Frontal cortex (tissue), 4 donors: ENCODE results near the gene IFITM10. TPM values are rescaled to one million over a fixed set of nuclear protein-coding genes. Genes with fewer than 3 reads are reported as not detected.

Experiments used
- DNase-seq, 2 donors: peaks; one replicate each; pipeline ENCODE4 v3.0.0; 2012; ENCODE audit warnings: low spot score in 2 of 2
- FAIRE-seq: peaks from 2 replicates; lab custom pipeline; 2012; peaks lifted over from hg19 to GRCh38; lab: Jason Lieb, UNC
- total RNA-seq: library from RNA; depleted of rRNA; stranded (reverse); fragments of >200 nt; gene quantifications from one replicate; pipeline ENCODE4 v1.2.3, GENCODE V29; 2014
- donor health status: control.
- donor health status: control.
- donor health status: control.

Gene IFITM10
- total RNA-seq, 1 donor from 2014 or later: 0.41 TPM

DNA sequence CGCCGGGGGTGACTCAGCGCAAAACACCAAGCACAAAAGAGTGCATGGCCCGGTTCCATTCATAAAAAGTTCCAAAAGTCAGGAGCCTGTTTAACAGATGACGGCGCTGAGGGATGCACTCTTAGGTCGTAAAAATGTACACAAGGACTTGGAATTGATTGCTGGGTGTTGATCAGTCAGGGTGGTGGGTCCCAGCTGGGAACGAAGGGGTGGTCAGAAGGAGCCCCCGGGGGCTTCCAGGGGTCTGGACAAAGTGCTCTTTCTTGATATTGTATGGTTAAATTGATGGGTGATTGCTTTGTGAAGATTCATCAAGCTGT, 20.7 kb downstream of the IFITM10 start:
- DNase-seq (no peak), FAIRE-seq (no peak)

DNA sequence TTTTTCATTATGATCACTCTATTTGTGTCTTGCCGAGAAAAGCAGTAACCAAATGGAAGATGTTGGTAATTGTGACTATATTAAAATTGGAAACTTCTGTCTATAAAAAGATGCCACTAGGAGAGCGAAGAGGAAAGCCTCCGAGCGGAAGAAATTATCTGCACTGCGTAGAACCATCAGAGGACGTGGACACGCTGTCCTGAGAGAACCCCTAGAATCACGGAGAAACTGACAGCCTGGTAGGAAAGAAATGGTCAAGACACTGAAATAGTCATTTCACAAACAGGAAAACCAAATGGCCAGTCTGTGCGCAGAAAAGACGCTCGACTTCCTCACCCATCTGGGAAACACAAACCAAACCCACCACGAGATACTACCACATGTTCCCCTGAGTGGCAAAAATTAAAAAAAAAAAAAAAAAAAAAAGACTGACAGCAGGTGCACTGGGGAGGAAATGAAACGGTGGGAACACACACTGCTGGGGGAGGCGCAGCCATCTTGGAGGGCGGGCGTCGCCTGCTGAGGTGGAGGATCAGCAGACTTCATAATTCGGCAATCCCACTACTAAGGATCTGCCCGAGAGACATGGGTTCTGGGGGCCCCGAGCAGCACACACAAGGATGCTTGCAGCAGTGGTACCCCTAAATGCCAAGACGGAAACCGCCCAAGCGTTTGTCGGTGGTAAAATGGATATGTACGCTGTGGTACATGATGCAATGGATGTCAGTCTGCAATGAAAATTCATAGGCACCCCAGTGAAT, 21.3 kb downstream of the IFITM10 start:
- no peak for FAIRE-seq
- no peak for DNase-seq

DNA sequence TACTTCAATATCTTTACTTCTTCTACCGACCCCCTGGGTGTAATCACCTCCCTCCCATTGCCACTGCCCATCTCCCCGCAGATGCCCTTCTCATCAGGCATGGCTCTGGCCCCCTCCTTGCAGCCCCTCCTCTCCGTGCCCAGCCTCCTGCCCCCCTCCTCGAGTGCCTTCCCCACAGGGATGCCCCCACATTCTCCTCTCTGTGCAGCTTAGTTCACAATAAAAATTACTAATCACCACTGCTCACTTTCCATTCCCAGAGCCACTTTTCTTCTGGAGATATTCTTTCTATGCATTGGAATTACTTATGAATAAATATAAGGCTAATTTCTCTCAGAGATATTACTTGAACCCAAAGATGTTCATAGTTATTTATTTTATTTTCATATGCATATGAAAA, 22.1 kb downstream of the IFITM10 start:
- DNase-seq (no peak), FAIRE-seq (no peak)

DNA sequence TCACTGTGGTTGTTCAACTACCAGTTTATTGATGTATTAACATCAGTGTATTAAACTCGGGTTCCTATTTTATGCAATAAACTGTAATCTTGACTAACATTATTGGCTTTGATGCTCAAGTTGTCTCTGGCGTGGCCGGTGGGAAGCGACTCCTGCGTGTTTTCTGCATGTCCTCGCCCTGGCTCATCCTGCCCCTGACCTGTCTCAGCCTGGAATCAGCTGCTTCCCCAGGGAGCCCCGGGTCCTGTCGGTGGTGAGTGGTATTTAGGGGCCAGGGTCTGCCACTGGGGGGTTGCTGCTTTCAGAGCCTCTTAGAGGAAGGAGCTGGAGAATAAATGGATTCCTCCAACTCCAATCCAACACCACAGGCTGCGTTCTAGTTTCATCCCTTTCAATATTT, 22.5 kb downstream of the IFITM10 start:
- no peak for FAIRE-seq
- no peak for DNase-seq

DNA sequence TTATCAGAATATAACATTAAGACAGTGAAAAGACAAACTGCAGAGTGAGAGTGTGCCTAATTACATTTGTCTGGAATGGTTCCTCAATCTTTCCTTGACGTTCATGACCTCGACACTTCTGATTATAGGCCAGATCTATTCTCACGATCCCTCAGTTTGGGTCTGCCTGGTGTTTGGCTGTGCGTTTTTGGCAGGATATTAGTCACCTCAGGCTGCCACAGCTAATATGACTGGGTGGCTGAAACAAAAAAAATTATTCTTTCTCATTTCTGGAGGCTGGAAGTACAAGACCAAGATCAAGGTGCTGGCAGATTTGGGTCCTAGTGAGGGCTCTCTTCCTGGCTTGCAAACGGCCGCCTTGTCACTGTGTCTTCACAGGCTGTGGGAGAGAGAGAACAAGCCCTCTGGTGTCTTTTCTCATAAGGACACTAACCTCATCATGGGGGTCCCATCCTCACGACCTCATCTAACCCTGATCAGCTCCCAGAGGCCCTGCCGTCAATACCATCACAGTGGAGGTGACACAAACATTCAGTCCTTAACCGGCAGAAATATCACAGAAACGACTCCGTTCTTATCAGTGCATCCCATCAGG, 23.2 kb downstream of the IFITM10 start:
- no peak for DNase-seq
- FAIRE-seq: no peak

DNA sequence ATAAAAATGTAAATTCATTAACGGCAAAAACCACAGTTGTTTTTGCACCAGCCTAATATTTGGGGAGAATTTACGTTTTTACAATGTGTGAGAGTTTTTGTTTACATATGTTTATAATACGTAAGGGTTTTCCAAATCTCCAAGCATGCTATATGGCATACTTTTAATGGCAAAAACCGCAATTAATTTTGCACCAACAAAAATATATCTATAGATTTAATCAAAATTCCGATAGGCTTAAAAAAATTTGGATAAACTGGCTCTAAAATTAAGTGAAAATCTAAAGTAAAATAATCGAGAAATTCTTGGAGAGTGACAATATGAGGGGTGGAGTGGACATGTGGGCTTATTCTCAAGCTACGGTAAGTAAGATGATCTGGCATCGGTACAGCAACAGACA, 30.6 kb downstream of the IFITM10 start:
- DNase-seq (no peak), FAIRE-seq (no peak)

DNA sequence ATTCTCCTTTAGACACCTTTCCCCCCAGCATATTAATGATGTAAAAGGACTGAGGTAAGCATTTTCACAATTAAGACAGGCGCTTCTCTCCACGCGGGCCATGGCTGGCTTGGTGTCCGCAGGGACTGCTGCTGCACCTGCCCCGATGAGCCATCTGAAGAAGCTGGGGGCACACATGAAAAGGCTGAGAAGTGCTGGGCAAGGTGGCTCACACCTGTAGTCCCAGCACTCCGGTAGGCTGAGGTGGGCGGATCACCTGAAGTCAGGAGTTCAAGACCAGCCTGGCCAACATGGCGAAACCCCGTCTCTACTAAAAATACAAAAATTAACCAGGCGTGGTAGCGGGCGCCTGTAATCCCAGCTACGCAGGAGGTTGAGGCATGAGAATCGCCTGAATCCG, 32.1 kb downstream of the IFITM10 start:
- DNase-seq (no peak), FAIRE-seq (no peak)

DNA sequence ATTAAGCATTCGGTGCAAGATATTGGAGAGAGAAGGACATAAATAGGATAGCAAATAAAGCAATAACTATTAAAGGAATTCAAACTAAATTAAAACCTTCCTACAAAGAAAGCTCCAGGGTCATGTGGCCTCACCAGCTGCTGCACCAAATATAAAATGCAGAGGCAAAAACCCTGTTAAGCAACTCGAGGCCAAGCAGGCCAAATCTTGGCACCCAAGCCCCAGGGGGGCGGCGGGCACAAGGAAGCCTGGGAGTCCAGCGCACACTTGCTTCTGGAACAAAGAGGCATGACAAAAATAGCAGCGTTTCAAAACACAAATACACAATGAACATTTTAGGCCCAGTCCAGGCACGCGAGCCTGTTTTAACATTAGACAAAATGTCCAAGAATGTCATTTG, 32.6 kb downstream of the IFITM10 start:
- DNase-seq (no peak), FAIRE-seq (no peak)

DNA sequence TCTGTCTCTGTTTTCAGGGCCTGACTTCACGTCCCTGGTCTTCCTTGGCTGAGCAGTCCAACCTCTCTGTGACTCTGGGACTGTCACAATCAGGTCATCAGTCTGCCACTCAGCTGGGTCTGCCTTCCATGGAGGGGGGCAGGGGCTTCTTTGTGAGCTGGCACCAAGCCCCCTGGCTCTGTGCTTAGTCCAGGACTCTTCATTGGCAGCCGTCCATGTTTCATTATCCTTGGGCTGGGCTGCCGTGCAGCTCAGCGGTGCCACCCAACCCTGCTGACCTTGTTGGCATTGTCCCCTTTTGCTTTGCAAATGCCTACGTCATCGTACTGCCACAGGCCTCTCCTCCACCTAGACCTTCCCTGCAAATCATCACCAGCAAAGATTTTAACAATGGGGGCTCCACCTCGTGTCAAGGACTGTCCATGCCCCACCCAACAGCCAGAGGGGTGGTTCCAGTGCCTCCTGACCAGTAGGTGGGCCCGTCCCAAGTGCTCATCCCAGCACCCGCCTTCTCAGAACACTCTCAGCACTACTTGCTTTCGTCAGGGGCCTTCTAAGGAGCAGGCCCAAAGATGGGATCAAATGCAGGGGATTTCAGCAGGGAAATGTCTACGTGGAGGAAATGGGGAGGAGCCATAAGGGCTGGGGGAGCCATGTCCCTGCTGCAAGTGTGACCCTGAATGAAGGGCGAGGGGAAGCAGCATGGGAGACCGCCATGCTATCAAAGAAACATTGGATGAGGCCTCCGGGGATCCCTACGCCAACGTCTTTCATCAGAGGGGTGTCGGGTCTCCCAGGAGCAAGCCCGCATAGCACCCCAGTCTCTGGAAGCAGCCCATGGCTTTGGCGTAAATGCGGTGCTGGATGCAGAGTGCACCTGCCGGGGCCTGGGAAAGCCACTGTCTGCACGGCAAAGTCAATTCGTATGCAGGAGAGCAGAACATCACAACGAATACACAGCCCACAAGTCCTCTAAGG, 35.2 kb downstream of the IFITM10 start:
- FAIRE-seq (no peak), DNase-seq (no peak)

DNA sequence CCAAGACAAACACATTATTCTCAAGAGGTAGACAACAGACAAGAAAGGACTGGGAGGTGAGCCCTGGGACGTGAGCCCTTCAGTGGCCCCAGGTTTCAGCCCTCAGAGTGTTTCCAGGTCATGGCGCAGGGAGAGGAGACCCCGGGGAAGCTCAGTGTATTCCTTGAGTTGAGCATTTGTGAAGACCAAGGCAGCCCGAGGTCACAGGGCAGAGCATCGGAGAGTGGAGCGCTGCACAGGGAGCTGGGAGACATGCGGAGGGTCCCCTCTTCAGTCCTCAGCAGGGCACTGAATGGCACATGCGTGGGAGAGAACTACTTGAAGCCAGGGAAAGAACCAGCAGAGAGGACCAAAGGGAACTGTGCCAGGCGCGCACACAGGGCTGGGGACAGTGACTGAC, 41.7 kb downstream of the IFITM10 start:
- DNase-seq (no peak), FAIRE-seq (no peak)

DNA sequence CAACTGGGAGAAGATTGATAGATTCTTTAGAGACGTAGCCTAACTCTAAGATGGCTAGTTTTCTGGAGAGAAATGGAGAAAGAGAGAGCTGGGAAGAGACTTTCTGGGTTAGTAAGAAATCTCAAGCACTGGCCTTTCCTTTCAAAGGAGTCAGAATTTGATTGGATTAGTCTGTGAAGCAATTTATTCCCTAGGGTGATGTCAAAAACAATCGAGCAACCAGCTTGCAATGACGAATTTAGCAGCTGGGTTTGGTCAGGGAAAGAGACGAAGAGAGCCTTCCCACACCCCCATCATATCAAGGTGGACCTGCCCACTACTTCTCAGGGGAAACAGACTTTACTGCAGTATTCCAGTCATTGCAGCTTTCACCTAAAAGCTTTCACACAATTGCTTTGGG, 42.6 kb downstream of the IFITM10 start:
- DNase-seq (no peak), FAIRE-seq (no peak)

DNA sequence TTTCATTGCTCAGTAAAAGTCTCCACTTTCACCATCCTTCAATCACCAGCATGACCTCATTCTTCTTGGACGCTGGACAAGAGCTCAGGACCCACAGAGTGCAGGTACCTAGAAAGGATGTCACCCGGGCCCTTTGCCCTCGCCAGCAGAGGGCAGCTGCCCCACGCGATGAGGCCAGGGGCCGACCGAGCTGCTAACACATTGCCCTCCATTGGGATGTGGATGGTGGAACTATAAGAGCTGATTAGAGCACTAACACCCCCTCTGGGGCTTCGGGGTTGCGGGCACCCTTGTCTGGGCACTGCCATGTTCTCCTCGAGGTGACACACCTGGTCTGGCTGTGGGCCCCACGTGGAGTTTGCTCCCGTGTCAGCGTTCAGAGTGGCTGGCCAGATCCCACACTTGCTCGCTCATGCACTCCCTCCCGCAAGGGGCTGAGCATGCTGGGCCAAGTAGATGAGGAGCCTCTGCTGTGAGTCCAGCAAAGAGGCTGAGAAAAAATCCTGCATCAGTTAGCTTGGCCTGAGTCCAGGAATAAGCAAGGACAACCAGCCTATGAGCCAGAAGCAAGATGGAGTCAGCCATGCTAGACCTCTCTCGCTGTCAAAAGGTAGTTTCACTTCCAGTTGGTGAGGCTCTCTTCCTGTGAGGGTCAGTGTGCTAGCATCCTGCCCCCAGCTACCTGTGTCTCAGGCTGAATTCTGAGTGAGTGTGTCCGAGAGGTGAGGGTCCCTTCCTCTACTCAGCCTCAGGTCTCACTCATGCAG, 43.6 kb downstream of the IFITM10 start:
- no peak for FAIRE-seq
- DNase-seq: no peak

DNA sequence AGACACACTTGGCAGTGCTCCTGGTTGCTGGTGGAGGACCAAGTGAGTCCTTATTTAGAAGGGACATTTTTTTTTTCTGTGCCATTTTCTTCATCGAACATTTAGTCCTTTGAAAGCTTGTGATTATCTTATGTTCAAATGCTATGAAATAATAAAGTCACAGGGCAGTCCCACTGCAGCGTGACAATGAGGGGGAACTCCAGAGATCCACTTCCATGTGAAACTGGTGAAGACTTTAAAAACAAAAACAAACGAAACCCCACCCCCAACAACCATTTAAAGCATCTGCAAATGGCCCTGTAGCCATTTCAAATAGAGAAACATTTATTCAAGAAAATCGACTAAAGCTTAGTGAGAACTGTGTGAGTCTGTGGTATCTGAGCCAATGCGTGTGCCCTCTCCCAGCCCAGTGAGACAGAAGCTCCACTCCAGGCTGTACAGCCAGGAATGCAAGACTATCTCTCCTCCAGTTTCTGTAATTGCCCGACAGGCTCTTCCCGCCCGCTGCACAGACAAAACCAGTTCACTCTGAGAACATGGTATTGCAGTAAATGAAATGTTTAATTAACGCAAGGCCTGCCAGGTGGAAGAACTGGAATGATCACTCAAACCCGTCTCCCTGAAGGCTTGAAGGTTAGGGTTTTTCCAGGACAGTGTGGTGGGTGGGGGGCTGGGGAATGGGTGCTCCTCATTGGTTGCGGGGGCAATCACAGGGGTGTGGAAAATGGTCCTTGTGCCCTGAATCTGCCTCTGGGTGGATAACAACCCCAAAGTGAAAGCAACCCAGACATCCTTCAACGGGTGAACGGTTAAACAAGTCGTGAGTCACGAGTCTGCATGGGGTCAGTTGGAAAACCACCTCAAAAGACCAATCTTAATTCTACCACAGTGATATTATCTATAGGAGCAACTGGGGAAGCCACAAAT, 45.0 kb downstream of the IFITM10 start:
- FAIRE-seq (no peak), DNase-seq (no peak)

DNA sequence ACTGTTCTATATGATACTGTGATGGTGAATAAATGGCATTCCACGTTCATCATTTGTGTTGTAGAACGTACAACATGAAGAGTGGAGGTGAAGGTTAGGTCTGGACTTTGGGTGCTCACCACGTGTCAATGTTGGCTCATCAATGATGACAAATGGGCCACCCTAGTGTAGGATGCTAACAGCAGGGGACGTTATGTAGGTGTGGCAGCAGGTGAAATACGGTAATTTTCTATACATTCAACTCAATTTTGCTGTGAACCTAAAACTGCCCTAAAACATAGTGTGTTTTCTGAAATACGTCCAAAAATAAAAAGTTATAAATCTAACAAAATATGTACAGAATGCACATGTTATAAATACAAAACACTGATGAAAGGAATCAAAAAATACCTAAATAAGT, 47.2 kb downstream of the IFITM10 start:
- DNase-seq (no peak), FAIRE-seq (no peak)

DNA sequence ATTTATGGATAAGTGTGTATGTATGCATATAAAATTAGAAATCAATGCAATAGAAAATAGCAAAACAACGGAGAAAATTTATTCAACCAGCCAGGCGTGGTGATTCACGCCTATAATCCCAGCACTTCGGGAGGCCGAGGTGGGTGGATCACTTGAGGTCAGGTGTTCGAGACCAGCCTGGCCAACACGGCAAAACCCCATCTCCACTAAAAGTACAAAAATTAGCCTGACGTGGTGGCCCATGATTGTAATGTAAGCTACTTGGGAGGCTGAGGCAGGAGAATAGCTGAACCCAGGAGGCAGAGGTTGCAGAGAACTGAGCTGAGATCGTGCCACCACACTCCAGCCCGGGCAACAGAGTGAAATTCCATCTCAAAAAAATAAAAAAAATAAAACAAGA, 47.9 kb downstream of the IFITM10 start:
- no peak for FAIRE-seq
- DNase-seq: no peak

DNA sequence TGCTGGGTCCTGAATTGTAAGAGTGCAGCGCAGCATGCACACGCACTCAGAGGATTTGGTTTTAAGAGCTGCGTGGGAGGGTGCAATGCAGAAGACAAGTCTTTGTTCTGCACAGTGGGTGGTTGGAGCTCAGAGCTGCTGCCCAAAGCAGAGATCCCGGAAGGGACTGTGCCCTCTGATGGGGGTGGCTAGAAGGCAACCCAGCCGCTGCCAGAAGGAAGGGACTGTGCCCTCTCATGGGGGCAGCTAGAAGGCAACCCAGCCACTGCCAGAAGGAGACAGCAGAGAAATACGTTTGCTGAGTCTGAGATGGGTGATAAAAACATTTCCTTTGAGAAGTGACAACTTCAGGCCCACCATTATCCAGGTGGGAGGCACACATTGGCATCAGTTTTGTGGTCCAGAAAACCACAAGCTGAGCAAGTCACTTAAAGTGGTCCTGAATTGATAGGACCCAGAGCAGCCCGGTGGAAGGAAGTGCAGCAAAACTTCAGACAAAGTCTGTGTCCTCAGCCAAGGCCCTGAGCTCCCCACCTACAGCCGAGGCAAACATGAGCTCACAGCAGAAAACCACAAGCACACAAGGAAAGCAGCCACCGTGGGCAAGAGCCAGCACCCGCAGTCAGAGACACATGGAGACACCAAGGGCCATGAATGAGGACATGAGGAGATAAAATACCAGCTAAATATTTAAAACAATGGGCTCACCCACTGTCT, 49.1 kb downstream of the IFITM10 start:
- DNase-seq: no peak

DNA sequence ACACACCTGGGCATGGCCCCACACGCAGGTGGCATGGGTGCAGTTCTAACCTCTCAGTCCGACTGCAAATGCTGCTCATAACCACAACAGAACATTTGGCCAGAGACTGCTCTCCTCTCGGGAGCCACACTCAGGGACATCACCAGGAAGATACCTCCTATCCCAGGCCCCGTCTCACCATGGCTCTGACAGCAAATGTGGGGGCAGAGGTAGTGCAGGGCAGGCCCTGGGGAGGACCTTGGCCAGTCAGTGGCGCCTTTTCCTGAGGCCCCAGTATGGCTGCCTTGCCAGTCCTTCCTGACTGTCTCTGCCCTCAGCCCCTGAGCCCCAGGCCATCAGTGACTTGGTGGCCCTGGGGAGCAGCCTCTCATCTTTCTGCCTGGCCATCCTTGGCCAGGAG, 50.6 kb downstream of the IFITM10 start:
- FAIRE-seq (no peak), DNase-seq (no peak)

More for the DNA sequence above, 49.1 kb downstream of the IFITM10 start:
- FAIRE-seq: no peak
